HTERT RPE-1 (cell line): ENCODE results near the gene ANO9.

Experiments used
- in situ Hi-C: fragments of 300-500 bp; cut with MboI; formaldehyde crosslinking; loops from 4 replicates; pipeline ENCODE4 v1.14.3; 2020; ENCODE audit warnings: low sequenced_read_pairs

The ANO9 gene

GRCh38 chr11:441418-442274 is at the start of gene ANO9:
Gene ANO9, minus strand, starts transcription at chr11:442011. Its CDS starts 85 bp downstream, at chr11:441926.
- in situ Hi-C loops: no loop called here

GRCh38 chr11:491358-491757 is 49.5 kb upstream of the ANO9 start:
- in situ Hi-C loops: no loop called here

- in situ Hi-C loops: no loop called here
Observed at GRCh38 chr11:490930-491260, 49.1 kb upstream of the ANO9 start.

- in situ Hi-C loops: no loop called here
Observed at GRCh38 chr11:490186-490929, 48.5 kb upstream of the ANO9 start.

GRCh38 chr11:489610-490185 is 47.9 kb upstream of the ANO9 start:
- in situ Hi-C loops: no loop called here

GRCh38 chr11:488992-489391 is 47.2 kb upstream of the ANO9 start:
- in situ Hi-C loops: no loop called here

GRCh38 chr11:488579-488978 is 46.8 kb upstream of the ANO9 start:
- in situ Hi-C loops: no loop called here

- in situ Hi-C loops: no loop called here
Observed at GRCh38 chr11:488062-488461, 46.3 kb upstream of the ANO9 start.

GRCh38 chr11:487571-488021 is 45.8 kb upstream of the ANO9 start:
- in situ Hi-C loops: no loop called here

- in situ Hi-C loops: no loop called here
Observed at GRCh38 chr11:486189-486588, 44.4 kb upstream of the ANO9 start.

GRCh38 chr11:484616-485015 is 42.8 kb upstream of the ANO9 start:
- in situ Hi-C loops: no loop called here

- in situ Hi-C loops: no loop called here
Observed at GRCh38 chr11:479311-479710, 37.5 kb upstream of the ANO9 start.

- in situ Hi-C loops: no loop called here
Observed at GRCh38 chr11:477052-477715, 35.4 kb upstream of the ANO9 start.

GRCh38 chr11:476416-476815 is 34.6 kb upstream of the ANO9 start:
- in situ Hi-C loops: no loop called here

GRCh38 chr11:475941-476340 is 34.1 kb upstream of the ANO9 start:
- in situ Hi-C loops: no loop called here

GRCh38 chr11:474914-475506 is 33.2 kb upstream of the ANO9 start:
- in situ Hi-C loops: no loop called here

- in situ Hi-C loops: no loop called here
Observed at GRCh38 chr11:473962-474785, 32.4 kb upstream of the ANO9 start.

GRCh38 chr11:473415-473814 is 31.6 kb upstream of the ANO9 start:
- in situ Hi-C loops: no loop called here

GRCh38 chr11:472816-473215 is 31.0 kb upstream of the ANO9 start:
- in situ Hi-C loops: no loop called here

GRCh38 chr11:472272-472671 is 30.5 kb upstream of the ANO9 start:
- in situ Hi-C loops: no loop called here
